ENCODE measurements around the gene PPP3CA.
A peak's percentile ranks its signal among the peaks of the same experiment; 100 is the strongest.

Gene PPP3CA

DNA sequence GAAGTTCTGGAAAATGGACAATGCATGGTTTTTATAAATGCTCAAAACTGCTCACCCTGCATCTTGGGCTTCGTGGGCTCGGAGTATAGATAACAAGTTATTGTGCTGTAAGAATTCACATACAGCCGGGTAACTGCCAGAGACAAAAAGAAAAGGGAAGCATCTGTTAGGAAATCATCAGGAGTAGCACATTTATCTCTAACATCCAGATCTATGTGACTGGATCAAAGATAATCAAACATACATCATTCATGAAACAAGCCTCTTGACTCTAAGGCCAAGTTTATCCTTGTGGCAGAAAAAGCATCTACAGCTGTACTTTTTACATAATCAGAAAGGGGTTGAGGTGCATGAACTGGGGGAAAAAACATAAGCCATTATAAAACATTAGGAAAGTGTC lies 264.2 kb downstream of the PPP3CA start:
- DNase-seq = no peak

DNA sequence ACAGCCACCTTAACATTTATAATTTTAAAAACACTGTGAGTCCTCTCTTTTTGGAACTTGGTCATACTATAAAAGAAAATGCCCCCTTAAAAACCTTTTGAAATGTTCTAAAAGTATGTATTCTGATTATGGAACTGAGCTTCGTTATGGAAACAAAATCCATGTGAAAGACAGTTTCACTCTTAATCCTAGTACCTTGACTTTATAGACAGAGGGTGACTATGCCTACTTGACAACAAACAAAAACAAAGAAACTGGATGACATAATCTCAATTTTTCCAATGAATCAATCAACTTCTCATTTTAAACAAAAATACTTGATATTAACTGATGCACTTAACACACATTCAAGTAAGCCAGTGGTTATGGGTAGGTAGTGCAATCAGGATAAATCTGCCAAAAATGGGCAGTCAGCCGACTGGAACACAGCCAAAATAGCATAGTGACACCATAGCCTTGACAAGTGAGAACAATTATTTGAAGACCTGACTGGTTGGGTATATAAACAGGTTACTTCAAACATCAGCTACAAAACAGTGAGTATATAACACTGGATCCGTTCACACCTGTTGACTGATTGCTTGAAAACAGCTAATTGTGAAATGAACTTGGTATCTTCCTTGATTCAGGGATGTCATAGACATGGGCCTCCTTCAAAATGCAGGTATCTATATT lies 265.5 kb downstream of the PPP3CA start:
- DNase-seq = no peak

DNA sequence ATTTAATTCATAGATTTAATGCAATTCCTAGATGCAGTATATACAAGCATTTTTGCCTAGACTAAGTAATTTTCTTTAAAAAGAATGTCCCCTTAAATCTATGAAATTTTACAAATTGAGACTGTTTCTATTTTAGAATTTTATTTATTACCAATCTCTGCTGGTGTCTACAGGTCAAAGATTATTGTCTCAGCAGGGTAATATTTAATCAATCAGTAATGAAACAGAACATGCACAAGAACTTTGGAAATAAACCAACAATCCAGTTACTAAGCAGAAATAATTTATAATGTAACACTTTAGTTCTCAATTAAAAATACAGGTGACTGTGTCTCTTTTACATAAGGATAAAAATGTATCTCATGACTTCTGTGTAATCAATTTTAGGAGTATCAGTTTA lies 266.2 kb downstream of the PPP3CA start:
- no peak for DNase-seq

DNA sequence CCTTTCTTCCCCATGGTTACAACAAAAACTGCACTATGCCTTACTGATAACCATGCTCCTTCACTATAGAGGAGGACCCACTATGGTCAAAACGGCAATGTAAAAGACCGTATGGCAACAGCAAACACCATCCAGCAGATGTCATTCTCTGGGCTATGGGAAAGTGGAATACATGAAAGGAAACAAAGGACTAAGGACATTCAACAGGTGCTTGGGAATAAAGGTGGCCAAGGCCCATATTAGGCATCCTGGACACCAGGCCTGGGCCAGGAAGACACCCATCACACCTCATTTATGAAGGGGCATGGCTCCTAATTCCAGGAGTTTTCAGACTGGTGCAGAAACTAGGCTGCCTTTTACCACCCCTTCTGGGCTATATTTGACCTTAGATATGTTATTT lies 268.4 kb downstream of the PPP3CA start:
- no peak for DNase-seq

DNA sequence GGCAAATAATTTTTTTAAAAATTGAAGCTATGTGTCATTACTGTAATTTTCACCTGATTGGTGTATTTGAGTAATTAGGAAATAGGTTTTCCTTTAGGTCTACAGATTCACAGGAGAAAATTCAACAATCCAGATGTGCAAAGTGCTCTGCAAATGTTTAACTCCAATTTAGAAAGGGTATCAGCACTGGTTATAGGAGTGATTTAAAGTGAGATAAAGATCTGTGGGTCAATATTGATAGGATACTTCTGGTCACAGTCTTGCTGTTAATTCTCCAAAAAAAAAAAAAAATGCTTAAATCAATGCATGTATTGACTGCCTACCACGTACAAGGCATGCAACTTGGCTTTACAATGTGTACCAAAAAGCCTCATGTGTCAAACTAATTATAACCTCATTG lies 271.3 kb downstream of the PPP3CA start:
- no peak for DNase-seq

DNA sequence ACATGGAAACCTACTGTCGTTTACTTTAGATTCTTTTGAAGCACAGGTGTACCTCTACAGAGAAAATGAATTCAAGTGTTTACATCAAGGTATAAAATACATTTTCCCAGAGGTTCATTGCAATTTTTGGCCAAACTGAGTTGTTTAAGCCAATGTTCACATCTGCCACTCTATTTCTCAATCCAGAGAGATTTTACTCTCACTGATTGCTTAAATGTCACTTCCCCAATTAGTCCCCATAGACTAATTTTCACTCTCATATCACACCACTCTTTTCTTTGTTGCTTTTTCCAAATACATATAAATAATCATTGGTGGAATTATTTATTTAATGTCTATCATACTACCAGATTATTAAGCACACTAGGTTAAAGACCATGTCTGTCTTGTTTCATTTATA lies 271.8 kb downstream of the PPP3CA start:
- DNase-seq = peak; percentile 45 to 54

DNA sequence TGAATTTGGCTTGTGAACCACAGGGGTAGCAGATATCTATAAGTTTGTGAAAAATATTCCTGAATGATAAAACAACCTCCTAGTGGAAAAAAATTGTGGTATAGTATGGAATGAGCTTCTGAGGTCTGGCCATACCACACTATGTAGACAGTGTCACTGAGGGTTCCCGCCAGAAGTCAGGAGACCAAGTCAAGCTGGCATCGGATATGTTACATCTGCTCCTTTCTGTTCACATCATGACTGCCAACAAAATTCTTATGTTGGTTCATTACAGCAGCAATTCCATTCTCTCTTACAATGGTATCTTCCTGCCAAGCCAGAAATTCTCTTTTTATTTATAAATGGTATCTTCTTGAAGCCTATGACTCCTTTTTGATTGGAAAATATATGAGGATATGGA lies 273.0 kb downstream of the PPP3CA start:
- no peak for DNase-seq

DNA sequence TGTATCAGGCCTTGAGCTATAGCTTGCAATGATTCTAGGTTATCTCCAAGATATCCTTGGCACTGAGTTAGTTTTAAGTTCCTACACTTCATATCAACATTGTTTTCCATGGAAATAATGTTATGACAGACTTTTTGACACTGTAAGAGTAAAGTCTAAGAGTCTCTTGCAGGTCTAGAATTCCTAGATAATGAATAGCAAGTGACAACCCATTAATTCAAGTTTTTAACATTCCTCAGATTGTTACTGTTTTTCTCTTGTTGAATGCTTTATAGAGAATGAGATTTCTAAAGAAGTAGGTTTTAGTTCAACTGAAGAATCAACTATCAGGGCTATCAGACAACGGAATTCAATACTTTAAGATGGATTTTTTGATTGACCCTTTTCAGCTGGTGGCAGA lies 276.1 kb downstream of the PPP3CA start:
- no peak for DNase-seq

DNA sequence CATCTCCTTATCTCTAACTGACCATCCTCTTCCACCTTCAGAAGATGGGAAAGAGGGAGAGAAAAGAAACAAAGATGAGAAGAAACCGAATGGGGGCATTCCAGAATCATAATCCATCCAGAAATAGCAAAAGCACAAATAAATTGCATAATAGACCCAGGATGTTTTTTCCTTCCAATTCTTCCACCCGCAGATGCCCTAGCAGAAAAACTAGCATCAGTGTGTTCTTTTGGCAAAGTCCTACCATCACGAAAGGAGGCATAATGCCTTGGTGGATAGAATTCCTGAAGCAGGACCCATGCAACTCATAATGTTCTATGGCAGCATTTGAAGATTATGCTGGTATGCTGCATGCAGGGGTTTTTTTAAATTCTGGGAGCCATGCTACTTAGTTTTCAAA lies 279.2 kb downstream of the PPP3CA start:
- DNase-seq = no peak

DNA sequence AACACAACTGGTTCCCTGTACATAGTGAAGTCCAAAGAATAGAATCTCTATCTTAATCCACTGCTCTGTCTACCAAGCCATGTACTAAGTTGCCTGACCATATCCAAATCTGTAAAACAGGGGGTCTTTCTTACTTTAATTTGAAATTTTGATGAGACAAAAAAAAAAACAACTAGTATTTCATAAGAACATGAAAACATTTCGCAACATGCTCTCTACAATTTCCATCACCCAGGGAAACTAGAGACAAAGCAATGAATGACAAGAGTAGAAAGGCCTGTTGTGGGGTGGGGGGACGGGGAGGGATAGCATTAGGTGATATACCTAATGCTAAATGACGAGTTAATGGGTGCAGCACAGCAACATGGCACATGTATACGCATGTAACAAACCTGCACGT lies 279.9 kb downstream of the PPP3CA start:
- DNase-seq = no peak

DNA sequence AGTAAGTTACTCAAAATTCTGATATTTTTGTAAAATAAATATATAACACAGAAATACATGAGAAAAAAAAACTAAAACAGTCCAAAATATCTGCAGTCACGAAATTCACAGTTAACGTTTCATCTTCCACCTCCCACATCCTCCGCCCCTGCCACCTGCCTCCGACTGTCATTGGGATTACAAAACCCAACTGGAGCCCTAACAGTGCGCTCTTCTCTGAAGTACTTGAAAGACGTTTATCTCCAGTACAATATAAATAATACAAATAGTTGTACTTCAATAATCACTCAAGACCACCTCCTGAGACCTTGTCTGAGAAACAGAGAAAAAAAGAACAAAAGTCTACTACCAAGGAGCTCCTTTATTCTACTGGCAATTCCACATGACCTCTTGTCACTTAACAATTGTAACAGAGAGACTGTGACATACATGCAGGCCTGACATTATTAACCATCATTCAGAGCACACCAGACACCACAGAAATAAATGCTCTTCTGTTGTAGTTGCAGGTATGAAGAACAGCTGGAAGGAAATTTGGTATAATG lies 280.6 kb downstream of the PPP3CA start:
- DNase-seq = no peak

DNA sequence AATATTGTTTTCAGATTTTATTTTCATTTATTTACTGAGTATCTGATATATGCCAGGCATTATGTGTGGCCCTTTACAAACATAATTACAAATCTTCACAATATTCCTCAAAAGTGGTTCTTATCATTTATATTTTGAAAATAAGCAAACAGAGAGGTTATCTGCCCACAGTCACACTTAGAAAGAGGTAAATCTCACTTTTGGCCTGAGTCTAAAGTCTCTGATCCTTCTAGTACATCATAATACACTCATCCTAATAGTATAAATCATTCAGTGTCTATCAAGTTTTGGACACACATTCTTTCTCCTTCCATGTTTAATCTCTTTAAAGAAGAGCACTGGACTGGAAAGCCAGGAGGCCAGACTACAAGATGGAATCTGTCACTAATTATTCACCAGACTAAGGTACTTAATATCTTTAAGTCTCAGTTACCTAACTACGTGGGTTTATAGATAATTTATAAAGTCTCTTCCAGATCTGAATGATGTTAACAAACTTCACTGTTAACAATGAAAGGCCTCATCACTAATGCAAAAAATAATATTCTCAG lies 281.3 kb downstream of the PPP3CA start:
- DNase-seq = no peak

DNA sequence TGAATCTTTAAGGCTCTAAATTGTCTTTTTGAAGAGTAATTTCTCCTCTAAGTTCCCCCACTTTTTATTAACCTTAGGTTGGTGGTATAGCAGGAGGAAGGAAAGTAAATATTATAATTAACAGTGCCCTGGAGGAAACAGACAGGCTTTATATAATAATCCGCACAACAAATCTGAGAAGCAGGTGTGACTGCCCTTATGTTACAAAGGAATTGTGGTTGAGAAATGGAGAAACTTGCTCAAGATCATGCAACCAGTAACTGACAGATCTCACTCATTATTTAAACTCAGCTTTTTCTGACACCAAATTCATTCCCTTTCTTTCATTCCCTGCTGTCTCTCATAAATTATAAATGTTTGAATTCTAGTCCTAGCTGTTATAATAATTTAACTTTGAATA lies 282.0 kb downstream of the PPP3CA start:
- no peak for DNase-seq

DNA sequence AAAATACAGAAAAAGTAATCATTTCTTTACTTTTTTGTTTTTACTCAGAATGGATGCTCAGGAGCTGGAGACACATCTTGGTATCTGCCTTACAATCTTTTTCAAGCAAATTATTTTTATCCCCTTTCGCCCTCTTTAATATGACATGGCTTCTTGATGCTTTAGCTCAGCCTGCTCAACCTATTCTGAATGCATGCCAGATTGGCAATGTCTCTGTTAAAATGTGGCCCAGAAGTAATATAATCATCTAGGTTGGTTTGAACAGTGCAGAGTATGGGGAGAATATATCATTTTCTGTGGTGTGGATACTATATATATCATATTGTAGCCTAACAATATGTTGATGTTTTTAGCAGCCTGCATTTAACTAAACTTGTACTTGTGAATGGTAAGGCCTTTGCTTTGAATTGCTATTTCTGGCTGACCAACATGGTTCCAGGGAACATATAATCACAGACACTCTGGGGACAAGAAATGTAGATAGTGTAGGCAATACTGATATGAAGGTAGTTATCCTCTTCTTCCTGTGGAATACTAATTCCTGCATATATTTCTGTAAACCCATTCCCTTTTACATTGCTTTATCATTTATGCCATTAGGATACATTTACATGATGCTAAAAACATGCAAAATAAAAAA lies 282.7 kb downstream of the PPP3CA start:
- DNase-seq = no peak

DNA sequence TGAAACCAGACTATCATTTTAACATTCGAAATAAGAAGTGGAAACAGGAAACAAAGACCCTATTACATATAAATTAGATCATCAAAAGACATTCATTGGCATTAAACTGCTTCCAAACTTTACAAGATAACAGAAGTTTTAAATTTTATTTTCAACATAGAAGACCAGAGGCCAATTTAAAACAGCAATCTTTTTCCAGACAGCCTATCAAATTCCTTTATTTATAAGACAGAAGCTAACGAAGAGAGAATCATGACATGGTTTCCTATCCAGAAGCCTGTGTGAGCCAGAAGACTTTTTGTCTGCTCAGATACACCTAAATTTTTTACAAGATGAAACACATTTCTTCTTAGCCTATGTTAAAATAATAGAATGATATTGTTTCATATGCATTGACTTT lies 291.9 kb downstream of the PPP3CA start:
- DNase-seq = no peak

DNA sequence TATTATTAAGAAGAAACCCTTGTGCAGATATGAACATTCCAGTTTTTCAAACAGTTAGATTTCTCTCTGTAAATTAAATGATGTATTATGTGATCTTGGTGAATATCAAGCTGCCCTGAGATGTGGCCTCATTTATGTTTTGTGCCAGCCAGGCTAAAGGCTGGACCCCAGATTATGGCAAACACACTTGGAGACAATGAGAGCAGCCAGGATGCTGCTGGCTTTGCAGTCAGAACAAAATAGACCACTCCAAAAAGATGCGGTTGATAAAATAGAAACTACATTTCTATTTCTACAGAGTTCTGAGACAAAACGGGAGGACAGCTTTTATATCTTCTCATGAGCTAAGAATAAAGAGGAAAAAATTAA lies 296.5 kb downstream of the PPP3CA start:
- DNase-seq = no peak

DNA sequence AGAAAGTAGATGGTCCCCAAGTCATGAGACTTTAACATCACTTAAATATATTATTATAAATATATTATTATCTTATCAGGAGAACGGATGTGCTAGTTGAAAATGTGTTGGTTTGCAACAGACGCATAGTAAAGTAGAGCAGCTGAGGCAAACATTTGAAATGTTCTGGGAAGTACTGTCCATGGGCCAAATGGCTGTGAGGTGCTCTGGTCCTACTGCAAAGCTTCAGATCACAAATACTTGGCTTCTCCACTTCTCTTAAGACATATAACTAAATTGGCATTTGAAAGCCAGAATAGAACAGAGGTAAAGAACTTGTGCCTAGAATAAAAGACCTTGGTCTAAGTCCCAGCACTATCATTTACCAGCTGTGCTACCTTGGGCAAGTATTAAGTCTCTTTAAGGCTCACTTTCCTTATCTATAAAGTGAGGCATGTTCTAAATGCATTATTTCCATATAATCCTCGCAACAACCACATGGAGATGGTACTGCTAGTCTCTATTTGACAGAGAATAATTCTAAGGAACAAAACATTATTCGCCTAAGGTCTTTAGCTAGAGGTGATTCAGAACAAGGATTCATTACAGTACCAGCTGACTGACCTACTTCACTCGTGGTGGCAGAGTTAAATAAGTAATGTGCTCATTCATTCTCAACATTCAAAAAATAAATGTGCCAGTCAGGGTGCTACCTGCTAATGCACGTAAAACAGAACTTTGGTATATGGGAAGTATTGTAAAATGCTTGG lies 297.1 kb downstream of the PPP3CA start:
- DNase-seq = no peak

DNA sequence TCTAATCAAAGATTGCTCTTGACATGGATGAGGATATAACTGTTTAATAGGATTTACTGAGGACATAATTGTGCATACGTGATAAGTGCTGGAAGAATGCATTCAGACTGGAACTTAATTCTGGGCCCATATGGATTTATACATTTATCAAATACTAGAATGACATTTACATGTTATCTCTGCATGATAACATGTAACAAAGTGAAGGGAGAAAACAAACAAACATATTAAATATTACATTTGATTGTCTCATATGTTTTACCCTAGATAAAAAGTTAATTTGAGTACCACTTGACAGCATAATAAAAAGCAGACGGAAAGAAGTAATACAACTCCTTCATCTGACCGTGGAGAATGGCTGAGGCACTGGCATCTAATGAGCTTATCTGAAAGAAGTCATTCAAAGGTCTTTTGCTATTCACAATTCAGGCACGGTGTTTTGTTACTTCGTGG lies 297.8 kb downstream of the PPP3CA start:
- no peak for DNase-seq

DNA sequence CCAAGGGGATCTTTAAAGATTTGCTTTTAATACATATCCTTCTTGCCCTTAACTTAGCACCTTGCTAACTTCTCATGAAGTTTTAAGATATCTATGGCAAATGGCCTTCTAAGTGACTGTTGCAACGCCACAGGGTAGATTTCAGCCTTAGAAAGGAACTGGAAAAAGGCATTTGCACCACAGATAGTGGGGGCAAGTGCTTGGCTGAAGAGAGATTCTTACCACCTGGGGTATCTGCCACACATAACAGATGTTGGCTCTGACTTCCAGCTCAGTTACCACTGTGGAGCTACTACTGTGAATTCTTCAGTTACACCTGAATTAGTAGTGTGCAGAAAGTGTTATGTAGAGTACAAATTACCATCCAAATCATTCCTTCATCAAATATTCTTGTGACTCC lies 302.6 kb downstream of the PPP3CA start:
- no peak for DNase-seq

DNA sequence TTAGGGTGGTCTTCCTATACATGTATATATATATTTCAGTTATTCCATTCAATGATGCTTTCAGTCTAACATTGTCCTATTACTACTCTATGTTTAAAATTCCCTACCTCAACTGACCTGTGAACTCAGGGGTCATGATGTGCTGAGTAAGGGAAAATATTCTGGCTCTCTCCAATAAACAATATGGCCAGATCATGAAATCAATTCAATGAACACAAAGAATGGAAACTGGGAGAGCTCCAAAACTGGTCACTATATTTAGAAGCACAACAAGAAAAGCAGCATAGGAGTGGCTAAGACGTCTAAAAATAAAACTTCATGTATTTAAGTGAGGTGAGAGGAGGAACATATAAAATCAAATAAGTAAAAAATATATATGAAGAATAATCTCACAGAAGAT lies 304.5 kb downstream of the PPP3CA start:
- DNase-seq = no peak

DNA sequence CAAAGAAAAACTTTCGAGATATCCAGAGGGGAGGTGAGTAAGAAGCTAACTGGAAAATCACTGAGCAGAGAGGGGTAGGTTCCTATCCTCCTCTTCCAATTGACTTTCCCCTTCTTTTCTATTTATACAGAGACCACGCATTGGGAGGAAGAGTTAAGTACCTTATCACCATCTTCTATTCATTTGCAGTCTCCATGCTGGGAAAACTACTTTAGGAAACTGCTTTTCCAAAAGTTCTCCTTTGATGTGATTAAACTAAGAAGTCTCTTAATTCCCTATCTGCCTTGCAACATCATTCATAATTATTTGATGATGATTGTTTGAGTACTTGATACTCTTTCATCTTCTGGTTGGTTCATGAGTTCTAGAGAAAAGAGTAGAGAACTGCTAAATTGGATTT lies 306.6 kb downstream of the PPP3CA start:
- DNase-seq = no peak

DNA sequence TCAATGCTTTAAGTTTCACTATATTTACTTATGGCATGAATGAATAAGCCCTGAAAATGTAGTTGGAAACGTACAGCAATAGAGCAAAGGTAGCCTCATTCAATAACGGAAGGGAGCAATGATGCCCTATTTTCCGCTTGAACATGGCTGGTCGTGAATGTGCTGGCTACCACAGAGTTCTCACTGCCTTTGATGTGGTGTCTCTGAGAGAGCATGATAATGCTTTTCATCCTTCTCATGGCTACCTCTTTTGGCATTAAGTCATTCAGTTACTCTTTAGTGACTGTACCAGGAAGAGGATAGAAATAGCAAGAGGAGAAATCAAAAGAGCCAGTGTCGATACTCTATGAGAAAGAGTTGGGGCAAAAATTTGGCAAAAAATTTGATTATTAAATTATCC lies 308.0 kb downstream of the PPP3CA start:
- DNase-seq = no peak

DNA sequence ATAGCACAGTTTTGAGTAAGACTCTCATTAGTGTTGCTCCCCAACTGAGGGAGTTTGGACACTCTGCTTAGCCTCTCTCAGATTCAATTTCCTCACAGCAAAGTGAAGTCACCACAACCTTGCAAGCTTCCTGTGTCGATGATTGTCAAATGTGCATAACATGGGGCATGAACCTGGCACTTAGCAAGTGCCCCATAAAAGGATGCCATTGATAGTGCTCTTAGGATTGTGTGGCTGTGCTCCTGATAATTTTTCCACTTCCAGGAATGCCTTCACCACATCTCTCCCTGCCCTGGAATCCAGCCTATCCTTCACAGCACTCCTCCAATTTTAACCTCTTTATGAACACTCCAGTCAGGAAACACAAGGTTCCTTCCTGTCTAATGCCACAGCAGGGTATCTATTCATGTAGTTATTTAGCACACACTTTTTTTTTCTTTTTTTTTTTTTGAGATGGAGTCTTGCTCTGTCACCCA lies 309.4 kb downstream of the PPP3CA start:
- no peak for DNase-seq

DNA sequence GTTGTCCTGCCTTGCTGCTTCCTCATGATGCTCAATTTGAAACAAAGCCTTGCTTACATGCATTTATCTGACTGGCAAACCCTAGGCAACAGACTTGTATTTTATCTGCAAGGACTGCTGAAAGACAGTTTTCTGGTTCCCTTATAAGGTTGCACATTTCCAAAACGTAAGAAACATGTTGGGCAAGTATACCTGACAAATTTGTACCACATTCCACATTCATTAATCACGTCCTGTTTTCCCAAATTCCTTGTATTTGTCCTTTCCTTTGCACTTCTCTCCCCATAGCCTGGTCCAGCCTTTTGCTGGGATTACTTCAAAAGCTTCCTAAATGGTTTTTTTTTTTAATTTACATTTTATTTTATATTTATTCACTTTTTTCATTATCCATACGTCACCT lies 310.1 kb downstream of the PPP3CA start:
- no peak for DNase-seq
